Naive thymus-derived CD4-positive, alpha-beta T cell (primary cell): ENCODE results near the gene GLG1. TPM values are rescaled to one million over a fixed set of nuclear protein-coding genes. Genes with fewer than 3 reads are reported as not detected.

Experiments
- ATAC-seq: fragments of 150-1000 bp; cut with Tn5 transposase; 2 replicates; pipeline ENCODE4 v1.10.0; 2021; ENCODE audit warnings: mild to moderate bottlenecking, moderate library complexity
- CTCF ChIA-PET: fragments of 350-600 bp; sonication (Branson Sonifier 250); formaldehyde crosslinking; loops from one replicate; lab custom pipeline; 2021; ENCODE audit warnings: antibody characterized with exemption; lab: Charles Lee
- POLR2A ChIA-PET: fragments of 350-600 bp; sonication (Branson Sonifier 250); formaldehyde crosslinking; loops from one replicate; lab custom pipeline; 2021; ENCODE audit warnings: antibody characterized with exemption, inconsistent platforms; lab: Charles Lee
- DNase-seq, 9 donors: peaks; one replicate each; pipeline versions ENCODE4 v3.0.0 to v3.0.0-alpha.2; 2020 to 2022; ENCODE audit warnings: mixed read lengths in 1 of 9
- H3K27ac ChIP-seq: one replicate; pipeline ENCODE4 v1.7.0; 2013; ENCODE audit warnings: mild to moderate bottlenecking, low read depth, low read length, moderate library complexity
- H3K27me3 ChIP-seq, 2 donors: one replicate each; pipeline ENCODE4 v1.7.0; 2013; ENCODE audit warnings: low read length in 2 of 2, mild to moderate bottlenecking in 2 of 2, moderate library complexity in 2 of 2; ENCODE audit not compliant: control insufficient read depth in 2 of 2, insufficient read depth in 2 of 2
- H3K36me3 ChIP-seq, 3 experiments: 1 replicate in 2 of 3; 2 replicates in 1 of 3; pipeline ENCODE4 v1.7.0; 2013; ENCODE audit warnings: low read length in 3 of 3, mild to moderate bottlenecking in 3 of 3, moderate library complexity in 1 of 3; ENCODE audit not compliant: insufficient read depth in 3 of 3, control insufficient read depth in 2 of 3
- H3K4me1 ChIP-seq, 2 donors: one replicate each; pipeline ENCODE4 v1.7.0; 2013; ENCODE audit warnings: low read length in 2 of 2, mild to moderate bottlenecking in 2 of 2, moderate library complexity in 1 of 2; ENCODE audit not compliant: control insufficient read depth in 2 of 2, insufficient read depth in 2 of 2
- H3K4me3 ChIP-seq: 2 replicates; pipeline ENCODE4 v1.7.0; 2013; ENCODE audit warnings: mild to moderate bottlenecking, low read length
- H3K9me3 ChIP-seq, 3 experiments: 1 replicate in 2 of 3; 2 replicates in 1 of 3; pipeline ENCODE4 v1.7.0; 2013; ENCODE audit warnings: low read length in 3 of 3; ENCODE audit not compliant: control insufficient read depth in 2 of 3
- H3K27ac Mint-ChIP-seq, 9 donors: one replicate each; pipeline ENCODE4 v1.8.0; 2020 to 2022; ENCODE audit warnings: mixed read lengths in 9 of 9, mild to moderate bottlenecking in 8 of 9, moderate library complexity in 5 of 9, inconsistent platforms in 2 of 9
- H3K27me3 Mint-ChIP-seq, 5 donors: one replicate each; pipeline ENCODE4 v1.8.0; 2021 to 2022; ENCODE audit warnings: mixed read lengths in 5 of 5, mild to moderate bottlenecking in 1 of 5
- H3K36me3 Mint-ChIP-seq, 5 donors: one replicate each; pipeline ENCODE4 v1.8.0; 2020 to 2022; ENCODE audit warnings: mixed read lengths in 5 of 5, mild to moderate bottlenecking in 3 of 5, inconsistent platforms in 1 of 5
- H3K4me1 Mint-ChIP-seq, 7 donors: one replicate each; pipeline ENCODE4 v1.8.0; 2020 to 2022; ENCODE audit warnings: mixed read lengths in 7 of 7, mild to moderate bottlenecking in 3 of 7, inconsistent platforms in 1 of 7
- H3K4me3 Mint-ChIP-seq, 10 donors: one replicate each; pipeline ENCODE4 v1.8.0; 2020 to 2022; ENCODE audit warnings: mild to moderate bottlenecking in 10 of 10, mixed read lengths in 10 of 10, moderate library complexity in 6 of 10, inconsistent platforms in 2 of 10
- H3K9me3 Mint-ChIP-seq, 11 donors: one replicate each; pipeline ENCODE4 v1.8.0; 2020 to 2022; ENCODE audit warnings: mixed read lengths in 11 of 11, mild to moderate bottlenecking in 4 of 11, inconsistent platforms in 1 of 11, moderate library complexity in 1 of 11
- intact Hi-C, 2 donors: fragments of 100-400 bp; cut with micrococcal nuclease; formaldehyde crosslinking; loops; one replicate each; pipeline ENCODE4 v1.15.1; 2023
- polyA plus RNA-seq, 2 donors: library from polyadenylated mRNA; unstranded; fragments of 300-500 nt; fragmentation: Illumina TruSeq; gene quantifications; one replicate each; pipeline ENCODE4 v1.2.3, GENCODE V29; 2021
- total RNA-seq, 6 experiments: library from RNA in 5 of 6; stranded (reverse) in 5 of 6; gene quantifications; 1 replicate in 5 of 6; 2 replicates in 1 of 6; pipeline ENCODE4 v1.2.3 and lab custom pipeline; 2021 to 2026

The GLG1 gene
- total and polyA plus RNA-seq, 7 experiments from 2014 or later = 125 to 285 (median 188) TPM

DNA sequence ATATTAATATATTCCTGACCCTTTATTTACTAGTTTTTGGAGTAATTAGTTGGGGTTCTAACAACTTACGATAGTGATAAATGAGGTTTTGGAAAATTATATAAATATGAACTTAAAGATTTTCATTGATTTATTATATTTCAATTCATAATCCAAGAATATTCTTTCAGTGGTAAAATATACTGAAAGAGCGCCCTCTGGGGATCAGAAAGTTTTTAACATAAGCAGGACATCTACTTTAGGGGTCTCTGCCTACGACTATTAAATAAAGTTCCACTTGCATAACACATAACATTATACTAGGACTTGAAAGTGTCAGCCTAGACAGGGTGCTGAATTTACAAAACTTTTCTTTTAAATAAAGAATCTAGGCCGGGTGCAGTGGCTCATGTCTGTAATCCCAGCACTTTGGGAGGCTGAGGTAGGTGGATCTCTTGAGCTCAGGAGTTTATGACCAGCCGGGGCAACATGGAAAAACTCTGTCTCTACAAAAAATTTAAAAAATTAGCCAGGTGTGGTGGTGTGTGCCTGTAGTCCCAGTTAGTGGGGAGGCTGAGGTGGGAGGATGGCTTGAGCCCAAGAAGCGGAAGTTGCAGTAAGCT, 44.2 kb upstream of the GLG1 start:
- CTCF ChIA-PET = interaction anchor here (1.3 kb wide), 1 partner anchor 16 kb away, joined by 3 read pairs; no protein-coding TSS in a partner anchor
- intact Hi-C loops = no loop called here
- POLR2A ChIA-PET = interaction anchor here (0.8 kb wide), 1 partner anchor 16 kb away, joined by 3 read pairs; no protein-coding TSS in a partner anchor
- no peak overlapping the region for H3K27ac ChIP-seq
- no peak overlapping the region for H3K4me3 ChIP-seq
- H3K4me1 ChIP-seq = peaks cover 0 to 9% of the 10 kb centered on the region in 2 donors
- H3K27ac Mint-ChIP-seq = peak overlapping the region in 2 of 9 donors; percentile 7 to 14
- peaks cover 5 to 49% (median 10%) of the 10 kb centered on the region in 3 experiments for H3K36me3 ChIP-seq
- no peaks in the 10 kb centered on the region for H3K27me3 ChIP-seq
- no peaks in the 10 kb centered on the region for H3K9me3 ChIP-seq
- no peaks in the 10 kb centered on the region for H3K9me3 Mint-ChIP-seq
- H3K27me3 Mint-ChIP-seq = no peaks in the 10 kb centered on the region
- ATAC-seq (no peak), DNase-seq (peak in 3 of 9 donors; percentile 10 to 13 (median 12))
- H3K4me1 Mint-ChIP-seq = peaks cover 23 to 44% (median 39%) of the 10 kb centered on the region in 7 donors
- peaks cover 0 to 23% (median 17%) of the 10 kb centered on the region in 5 donors for H3K36me3 Mint-ChIP-seq
- no peak overlapping the region for H3K4me3 Mint-ChIP-seq

DNA sequence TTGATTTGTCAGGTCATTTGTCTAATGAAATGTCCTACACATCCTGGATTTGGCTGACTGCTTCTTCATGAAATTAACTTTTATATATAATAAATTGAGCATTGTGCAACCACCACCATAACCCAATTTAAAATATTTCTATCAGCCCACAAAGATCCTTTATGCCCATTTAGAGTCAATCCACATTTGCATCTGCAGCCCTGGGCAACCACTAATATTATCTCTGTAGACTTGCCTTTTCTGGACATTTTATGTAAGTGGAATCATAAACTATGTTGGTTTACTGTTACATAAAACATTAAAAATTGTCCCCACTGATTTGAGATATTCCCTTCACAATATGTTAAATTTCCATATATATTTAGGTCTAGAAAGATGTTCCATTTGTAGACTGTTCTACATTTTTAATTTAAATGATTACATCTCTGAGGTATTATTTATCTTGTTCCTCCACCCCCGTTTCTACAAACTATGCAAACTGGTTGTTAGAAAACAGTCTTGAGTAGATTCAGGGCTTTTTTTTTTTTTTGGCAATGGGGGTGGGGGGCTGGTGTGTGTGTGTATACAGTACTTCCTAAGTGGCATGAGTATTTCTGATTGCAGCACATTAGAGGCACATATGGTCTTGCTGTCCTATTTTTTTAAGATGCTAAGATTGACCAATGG, 43.1 kb upstream of the GLG1 start:
- DNase-seq = no peak
- CTCF ChIA-PET = no interaction called here
- Histone ChIP-seq H3K36me3 (peaks cover 5 to 57% (median 10%) of the 10 kb centered on the region in 3 experiments), H3K4me1 (peaks cover 0 to 7% of the 10 kb centered on the region in 2 donors), H3K27ac (no peak overlapping the region), H3K4me3 (no peak overlapping the region), H3K27me3 (no peaks in the 10 kb centered on the region), H3K9me3 (no peaks in the 10 kb centered on the region)
- H3K4me3 Mint-ChIP-seq = no peak overlapping the region
- no peak for ATAC-seq
- intact Hi-C loops = no loop called here
- no peaks in the 10 kb centered on the region for H3K27me3 Mint-ChIP-seq
- H3K36me3 Mint-ChIP-seq = peaks cover 0 to 19% (median 13%) of the 10 kb centered on the region in 5 donors
- peaks cover 15 to 34% (median 31%) of the 10 kb centered on the region in 7 donors for H3K4me1 Mint-ChIP-seq
- no peaks in the 10 kb centered on the region for H3K9me3 Mint-ChIP-seq
- POLR2A ChIA-PET = no interaction called here
- H3K27ac Mint-ChIP-seq = no peak overlapping the region

GRCh38 chr16:74641969-74642368, 35.1 kb upstream of the GLG1 start:
- Mint-ChIP-seq H3K4me3 (no peak overlapping the region), H3K9me3 (no peaks in the 10 kb centered on the region), H3K27me3 (no peaks in the 10 kb centered on the region), H3K36me3 (peaks cover 0 to 24% (median 17%) of the 10 kb centered on the region in 5 donors), H3K27ac (peak overlapping the region in 1 of 9 donors; percentile 51), H3K4me1 (no peaks in the 10 kb centered on the region)
- Histone ChIP-seq H3K36me3 (peaks cover 4 to 79% (median 16%) of the 10 kb centered on the region in 3 experiments), H3K4me3 (no peak overlapping the region), H3K4me1 (no peaks in the 10 kb centered on the region), H3K27ac (no peak overlapping the region), H3K27me3 (no peaks in the 10 kb centered on the region), H3K9me3 (no peaks in the 10 kb centered on the region)
- DNase-seq (no peak), ATAC-seq (no peak)
- ChIA-PET CTCF (interaction anchor here (1.4 kb wide), 1 partner anchor 10 kb away, joined by 5 read pairs; no protein-coding TSS in a partner anchor), POLR2A (interaction anchor here (0.6 kb wide), 1 partner anchor 17 kb away, joined by 3 read pairs; no protein-coding TSS in a partner anchor)
- intact Hi-C loops = no loop called here

GRCh38 chr16:74637742-74638453, 31.0 kb upstream of the GLG1 start:
- ATAC-seq = no peak
- no peak for DNase-seq
- Histone ChIP-seq H3K9me3 (no peaks in the 10 kb centered on the region), H3K4me1 (no peaks in the 10 kb centered on the region), H3K27me3 (no peaks in the 10 kb centered on the region), H3K4me3 (no peak overlapping the region), H3K27ac (no peak overlapping the region), H3K36me3 (peaks cover 7 to 74% (median 10%) of the 10 kb centered on the region in 3 experiments)
- Mint-ChIP-seq H3K9me3 (no peaks in the 10 kb centered on the region), H3K27me3 (no peaks in the 10 kb centered on the region), H3K4me1 (no peaks in the 10 kb centered on the region), H3K27ac (peak overlapping the region in 4 of 9 donors; percentile 30 to 57 (median 42)), H3K4me3 (no peak overlapping the region), H3K36me3 (peaks cover 0 to 15% (median 13%) of the 10 kb centered on the region in 5 donors)
- ChIA-PET POLR2A (no interaction called here), CTCF (no interaction called here)
- intact Hi-C loops = no loop called here

- Histone ChIP-seq H3K4me3 (no peak overlapping the region), H3K4me1 (no peaks in the 10 kb centered on the region), H3K36me3 (peaks cover 11 to 84% (median 12%) of the 10 kb centered on the region in 3 experiments), H3K27ac (no peak overlapping the region), H3K9me3 (no peaks in the 10 kb centered on the region), H3K27me3 (no peaks in the 10 kb centered on the region)
- ChIA-PET CTCF (interaction anchor here (1.1 kb wide), 1 partner anchor 16 kb away, joined by 3 read pairs; no protein-coding TSS in a partner anchor), POLR2A (no interaction called here)
- peaks cover 0 to 25% (median 13%) of the 10 kb centered on the region in 5 donors for H3K36me3 Mint-ChIP-seq
- H3K27me3 Mint-ChIP-seq = no peaks in the 10 kb centered on the region
- intact Hi-C loops = no loop called here
- DNase-seq (no peak), ATAC-seq (no peak)
- no peaks in the 10 kb centered on the region for H3K9me3 Mint-ChIP-seq
- H3K27ac Mint-ChIP-seq = peak overlapping the region in 2 of 9 donors; percentile 34 to 55
- H3K4me1 Mint-ChIP-seq = no peaks in the 10 kb centered on the region
- no peak overlapping the region for H3K4me3 Mint-ChIP-seq
These were observed 28.4 kb upstream of the GLG1 start for GRCh38 chr16:74635303-74635702.

DNA sequence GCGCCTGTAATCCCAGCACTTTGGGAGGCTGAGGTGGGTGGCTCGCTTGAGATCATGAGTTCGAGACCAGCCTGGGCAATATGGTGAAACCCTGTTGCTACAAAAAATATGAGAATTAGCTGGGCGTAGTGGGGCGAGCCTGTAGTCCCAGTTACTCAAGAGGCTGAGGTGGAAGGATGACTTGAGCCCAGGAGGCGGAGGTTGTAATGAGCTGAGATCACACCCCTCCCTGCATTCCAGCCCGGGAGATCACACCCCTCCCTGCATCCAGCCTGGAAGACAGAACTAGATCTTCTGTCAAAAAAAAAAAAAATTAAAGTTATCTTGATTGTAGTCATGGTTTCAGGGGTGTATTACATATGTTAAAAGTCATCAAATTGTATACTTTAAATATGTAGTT, 26.8 kb upstream of the GLG1 start:
- Histone ChIP-seq H3K4me3 (no peak overlapping the region), H3K27me3 (no peaks in the 10 kb centered on the region), H3K36me3 (peaks cover 16 to 84% (median 21%) of the 10 kb centered on the region in 3 experiments), H3K4me1 (no peaks in the 10 kb centered on the region), H3K27ac (no peak overlapping the region), H3K9me3 (no peaks in the 10 kb centered on the region)
- Mint-ChIP-seq H3K36me3 (peaks cover 0 to 39% (median 22%) of the 10 kb centered on the region in 5 donors), H3K4me3 (no peak overlapping the region), H3K9me3 (no peaks in the 10 kb centered on the region), H3K27me3 (no peaks in the 10 kb centered on the region), H3K27ac (no peak overlapping the region), H3K4me1 (peaks cover 0 to 7% (median 0%) of the 10 kb centered on the region in 7 donors)
- ATAC-seq (no peak), DNase-seq (no peak)
- intact Hi-C loops = no loop called here
- POLR2A ChIA-PET = interaction anchor here (1.2 kb wide), 1 partner anchor 22 kb away, joined by 3 read pairs; no protein-coding TSS in a partner anchor
- CTCF ChIA-PET = no interaction called here
